H1 (cell line): ENCODE results near the gene NFIX. TPM values are rescaled to one million over a fixed set of nuclear protein-coding genes. Genes with fewer than 3 reads are reported as not detected.

Source experiments
- CTCF ChIA-PET: fragments of 300-600 bp; sonication (Branson Sonifier 250); formaldehyde crosslinking; loops from one replicate; lab custom pipeline; 2021; ENCODE audit not compliant: partially characterized antibody; lab: Charles Lee
- POLR2A ChIA-PET: fragments of 300-600 bp; sonication (Branson Sonifier 250); formaldehyde crosslinking; loops from one replicate; lab custom pipeline; 2021; ENCODE audit warnings: inconsistent platforms; ENCODE audit not compliant: partially characterized antibody; lab: Charles Lee
- DNase-seq, 2 experiments: peaks; one replicate each; pipeline versions ENCODE4 v3.0.0 to v3.0.0-alpha.2; 2010 to 2022; ENCODE audit warnings: low spot score in 2 of 2, low read depth in 1 of 2, mixed read lengths in 1 of 2
- FAIRE-seq: peaks from 2 replicates; lab custom pipeline; 2011; peaks lifted over from hg19 to GRCh38; lab: Jason Lieb, UNC
- H2AFZ ChIP-seq: 2 replicates; pipeline ENCODE4 v1.8.1; 2012; ENCODE audit warnings: low read length, inconsistent platforms
- H2AK5ac ChIP-seq: 2 replicates; pipeline ENCODE4 v1.6.1; 2013; ENCODE audit warnings: low read depth, low read length
- H2BK120ac ChIP-seq: replicated peaks from 2 replicates; pipeline ENCODE3; 2013; ENCODE audit warnings: low read depth, low read length, inconsistent platforms
- H2BK12ac ChIP-seq: 2 replicates; pipeline ENCODE4 v1.6.1; 2013; ENCODE audit warnings: low read depth, low read length
- H2BK15ac ChIP-seq: 2 replicates; pipeline ENCODE4 v1.6.1; 2013; ENCODE audit warnings: low read length
- H2BK20ac ChIP-seq: 2 replicates; pipeline ENCODE4 v1.6.1; 2013; ENCODE audit warnings: low read length
- H2BK5ac ChIP-seq: 2 replicates; pipeline ENCODE4 v1.6.1; 2013; ENCODE audit warnings: low read depth, low read length
- H3K14ac ChIP-seq: 2 replicates; pipeline ENCODE4 v1.6.1; 2013; ENCODE audit warnings: inconsistent platforms; ENCODE audit not compliant: insufficient read length
- H3K18ac ChIP-seq: 2 replicates; pipeline ENCODE4 v1.6.1; 2013; ENCODE audit warnings: low read length; ENCODE audit errors: extremely low read depth
- H3K23ac ChIP-seq: 2 replicates; pipeline ENCODE4 v1.6.1; 2013; ENCODE audit warnings: inconsistent platforms; ENCODE audit not compliant: insufficient read length
- H3K23me2 ChIP-seq: 2 replicates; pipeline ENCODE4 v1.6.1; 2013; ENCODE audit warnings: low read depth, low read length
- H3K27ac ChIP-seq: 2 replicates; pipeline ENCODE4 v1.6.1; 2011; ENCODE audit warnings: low read depth, low read length, inconsistent platforms
- H3K27me3 ChIP-seq, 4 experiments: replicated peaks in 1 of 4; 1 replicate in 1 of 4; 2 replicates in 3 of 4; pipeline versions ENCODE4 v1.6.1 to v1.8.1; 2011 to 2013; ENCODE audit warnings: low read length in 3 of 4, mild to moderate bottlenecking in 3 of 4, inconsistent platforms in 2 of 4, mixed read lengths in 2 of 4, moderate library complexity in 1 of 4; ENCODE audit not compliant: control insufficient read depth in 3 of 4, insufficient read depth in 3 of 4; ENCODE audit errors: extremely low read depth in 1 of 4
- H3K36me3 ChIP-seq, 4 experiments: 2 replicates each; pipeline versions ENCODE4 v1.6.1 to v1.8.1; 2011 to 2013; ENCODE audit warnings: mild to moderate bottlenecking in 4 of 4, low read length in 3 of 4, moderate library complexity in 2 of 4, control low read depth in 1 of 4, inconsistent platforms in 1 of 4; ENCODE audit not compliant: insufficient read depth in 4 of 4, control insufficient read depth in 2 of 4
- H3K4ac ChIP-seq: replicated peaks from 2 replicates; pipeline ENCODE3; 2013; ENCODE audit warnings: low read length, low read depth, mixed read lengths, inconsistent platforms; ENCODE audit not compliant: insufficient read length
- H3K4me1 ChIP-seq, 4 experiments: replicated peaks in 1 of 4; 1 replicate in 1 of 4; 2 replicates in 3 of 4; pipeline versions ENCODE4 v1.6.1 to v1.8.1; 2011 to 2013; ENCODE audit warnings: low read length in 3 of 4, inconsistent platforms in 2 of 4, mixed read lengths in 1 of 4; ENCODE audit not compliant: insufficient read depth in 4 of 4, control insufficient read depth in 3 of 4
- H3K4me2 ChIP-seq, 2 experiments: 2 replicates each; pipeline versions ENCODE4 v1.6.1 to v1.8.1; 2011 to 2013; ENCODE audit warnings: low read depth in 2 of 2, low read length in 2 of 2, control low read depth in 1 of 2, inconsistent platforms in 1 of 2, mild to moderate bottlenecking in 1 of 2; ENCODE audit not compliant: insufficient read depth in 1 of 2
- H3K4me3 ChIP-seq, 4 experiments: fragments of 200-600, 300-600 bp in 1 of 4; sonication (generic), shearing (Covaris generic), sonication (Bioruptor Twin) in 1 of 4; 2 replicates each; pipeline versions ENCODE4 v1.5.1 to v1.8.1; 2011 to 2016; ENCODE audit warnings: low read length in 4 of 4, low read depth in 3 of 4, control low read depth in 2 of 4, inconsistent platforms in 2 of 4, mild to moderate bottlenecking in 2 of 4, mixed read lengths in 1 of 4, moderate library complexity in 1 of 4; ENCODE audit not compliant: insufficient read depth in 2 of 4; ENCODE audit errors: extremely low read depth in 1 of 4
- H3K56ac ChIP-seq: replicated peaks from 2 replicates; pipeline ENCODE3; 2013; ENCODE audit warnings: low read depth, mild to moderate bottlenecking, mixed read lengths, low read length, inconsistent platforms; ENCODE audit not compliant: insufficient read length
- H3K79me1 ChIP-seq: 2 replicates; pipeline ENCODE4 v1.6.1; 2013; ENCODE audit warnings: low read depth, low read length, control low read depth
- H3K79me2 ChIP-seq, 2 experiments: 2 replicates each; pipeline versions ENCODE4 v1.6.1 to v1.8.1; 2012 to 2013; ENCODE audit warnings: low read length in 2 of 2, mild to moderate bottlenecking in 2 of 2, inconsistent platforms in 1 of 2; ENCODE audit not compliant: insufficient read depth in 2 of 2, control insufficient read depth in 1 of 2
- H3K9ac ChIP-seq, 4 experiments: replicated peaks in 1 of 4; 1 replicate in 1 of 4; 2 replicates in 3 of 4; pipeline versions ENCODE4 v1.6.1 to v1.8.1; 2011 to 2013; ENCODE audit warnings: low read depth in 3 of 4, low read length in 3 of 4, control low read depth in 2 of 4, mild to moderate bottlenecking in 2 of 4, moderate library complexity in 2 of 4, inconsistent platforms in 1 of 4; ENCODE audit errors: extremely low read depth in 1 of 4
- H3K9me3 ChIP-seq, 2 experiments: 2 replicates each; pipeline versions ENCODE4 v1.6.1 to v1.8.1; 2012 to 2013; ENCODE audit warnings: mild to moderate bottlenecking in 2 of 2, moderate library complexity in 2 of 2, control low read depth in 1 of 2, inconsistent platforms in 1 of 2, low read depth in 1 of 2, low read length in 1 of 2, mixed read lengths in 1 of 2; ENCODE audit not compliant: insufficient read depth in 2 of 2
- H4K20me1 ChIP-seq, 2 experiments: replicated peaks in 1 of 2; 2 replicates each; pipeline versions ENCODE3 to v1.8.1; 2011 to 2013; ENCODE audit warnings: inconsistent platforms in 2 of 2, low read length in 2 of 2, mild to moderate bottlenecking in 1 of 2; ENCODE audit not compliant: insufficient read depth in 2 of 2, control insufficient read depth in 1 of 2
- H4K5ac ChIP-seq: 2 replicates; pipeline ENCODE4 v1.6.1; 2013; ENCODE audit warnings: low read length, low read depth, mixed read lengths, inconsistent platforms; ENCODE audit not compliant: insufficient read length
- H4K8ac ChIP-seq: 2 replicates; pipeline ENCODE4 v1.8.0; 2013; ENCODE audit warnings: mild to moderate bottlenecking, moderate library complexity, low read length, inconsistent platforms; ENCODE audit not compliant: insufficient read depth; ENCODE audit errors: extremely low read depth
- H4K91ac ChIP-seq: replicated peaks from 2 replicates; pipeline ENCODE3; 2013; ENCODE audit warnings: low read length, mixed read lengths, inconsistent platforms; ENCODE audit not compliant: insufficient read length
- CBX5 ChIP-seq: fragments of 300-800, 300-1000 bp; sonication (generic); IDR thresholded peaks from 2 replicates; pipeline ENCODE4 v1.7.1; 2016; ENCODE audit warnings: antibody characterized with exemption, low read length, low read depth
- CEBPB ChIP-seq: IDR thresholded peaks from 2 replicates; pipeline ENCODE4 v1.6.1; 2012; ENCODE audit warnings: low read depth, low read length
- EZH2 ChIP-seq: fragments of 200-600 bp; sonication (generic); IDR thresholded peaks from 2 replicates; pipeline ENCODE4 v1.7.1; 2012; ENCODE audit warnings: low read depth, mild to moderate bottlenecking, moderate library complexity, low read length, inconsistent platforms; ENCODE audit not compliant: severe bottlenecking
- HDAC2 ChIP-seq, 2 experiments: fragments of 300-600 bp in 1 of 2; sonication (generic) in 1 of 2; IDR thresholded peaks; 2 replicates each; pipeline ENCODE4 v1.6.1; 2011 to 2012; ENCODE audit warnings: low read depth in 2 of 2, low read length in 2 of 2, mild to moderate bottlenecking in 2 of 2, moderate library complexity in 2 of 2, borderline replicate concordance in 1 of 2, inconsistent platforms in 1 of 2
- KDM1A ChIP-seq: fragments of 200-600, 300-600 bp; sonication (generic); IDR thresholded peaks from 2 replicates; pipeline ENCODE4 v1.7.1; 2016; ENCODE audit warnings: mild to moderate bottlenecking, low read length, borderline replicate concordance
- NRF1 ChIP-seq: IDR thresholded peaks from 2 replicates; pipeline ENCODE4 v1.6.1; 2011; ENCODE audit warnings: mild to moderate bottlenecking, low read depth, low read length, improper control_type of control experiment
- TAF1 ChIP-seq: IDR thresholded peaks from 2 replicates; pipeline ENCODE4 v1.6.1; 2011; ENCODE audit warnings: mild to moderate bottlenecking, low read depth, low read length
- TBP ChIP-seq: IDR thresholded peaks from 2 replicates; pipeline ENCODE4 v1.6.1; 2011; ENCODE audit warnings: low read depth, low read length, improper control_type of control experiment
- TEAD4 ChIP-seq: IDR thresholded peaks from 2 replicates; pipeline ENCODE4 v1.6.1; 2012; ENCODE audit warnings: low read depth, low read length, inconsistent platforms, mixed read lengths
- WGBS, 2 experiments: shearing (Covaris generic) in 1 of 2; methylation state at CpG; one replicate each; pipeline versions ENCODE4 v1.1.6 to v1.1.7; 2013 to 2015; ENCODE audit warnings: low lambda C conversion rate in 2 of 2, mixed read lengths in 2 of 2, inconsistent platforms in 1 of 2, low coverage in 1 of 2, missing lambda C conversion rate in 1 of 2; ENCODE audit not compliant: insufficient replicate concordance in 2 of 2, insufficient coverage in 1 of 2, insufficient read length in 1 of 2; ENCODE audit errors: extremely low coverage in 1 of 2, missing lambda C conversion rate in 1 of 2; 5-methylcytosine and 5-hydroxymethylcytosine counted together
- polyA plus RNA-seq, 7 experiments: library from polyadenylated mRNA; depleted of rRNA in 3 of 7; stranded (reverse) in 5 of 7; unstranded in 2 of 7; fragments of >200 nt in 5 of 7; fragments of 200-250 nt in 2 of 7; gene quantifications; 1 replicate in 5 of 7; 2 replicates in 1 of 7; 4 replicates in 1 of 7; pipeline versions ENCODE4 v1.2.1 to v1.2.3, GENCODE V29; 2011 to 2013; ENCODE audit warnings: missing spikeins in 2 of 7, mixed read lengths in 2 of 7
- total RNA-seq: library from RNA; stranded (reverse); fragmentation: NEBNext Ultra II Directional; extraction: Animal tissue kit (Norgen Biotek cat#: 25700); gene quantifications from 2 replicates; pipeline ENCODE4 v1.2.1, GENCODE V29; 2021
- TF ChIP-seq, protein P1 (sequence below): IDR thresholded peaks from 2 replicates; pipeline ENCODE4 v1.6.1; 2012; ENCODE audit warnings: low read length, inconsistent platforms

The NFIX gene
- total and polyA plus RNA-seq, 2 of the 8 experiments (the other 6 are each of a cell fraction or from before 2014, with no cell fraction given) = 0.03 to 0.20 TPM

DNA sequence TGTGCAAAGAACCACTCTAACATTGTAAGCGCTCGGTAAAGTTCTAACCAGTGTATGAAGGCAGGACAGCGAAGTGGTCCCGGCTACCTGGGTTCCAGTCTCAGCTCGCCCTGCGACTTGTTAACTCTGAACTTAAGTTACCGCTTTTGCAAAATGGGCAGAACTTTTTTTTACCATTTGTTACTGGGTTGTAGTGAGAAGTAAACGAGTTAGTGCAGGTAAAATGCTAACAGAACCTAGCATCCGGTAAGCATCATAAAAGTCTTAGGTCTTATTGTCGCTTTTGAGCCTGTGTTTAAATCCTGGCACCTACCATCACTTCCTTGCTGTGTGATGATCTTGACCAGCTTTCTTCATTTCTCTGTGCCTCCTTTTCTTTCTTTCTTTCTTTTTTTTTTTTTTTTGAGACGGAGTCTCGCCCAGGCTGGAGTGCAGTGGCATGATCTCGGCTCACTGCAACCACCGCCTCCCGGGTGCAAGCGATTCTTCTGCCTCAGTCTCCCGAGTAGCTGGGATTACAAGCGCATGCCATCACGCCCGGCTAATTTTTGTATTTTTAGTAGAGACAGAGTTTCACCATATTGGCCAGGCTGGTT, 122.0 kb downstream of the NFIX start:
- Histone ChIP-seq H2BK20ac (no peak overlapping the region), H3K56ac (no peak overlapping the region), H3K27me3 (no peaks in the 10 kb centered on the region), H3K4me3 (peak overlapping the region; percentile 80 to 96 (median 90)), H3K14ac (no peak overlapping the region), H3K36me3 (peaks cover 5 to 20% (median 12%) of the 10 kb centered on the region in 4 experiments; a peak in 6 of 8 replicates), H3K79me2 (peaks cover 39 to 54% of the 10 kb centered on the region in 2 experiments), H3K9me3 (no peaks in the 10 kb centered on the region), H3K4me1 (peaks cover 14 to 35% (median 26%) of the 10 kb centered on the region in 4 experiments), H3K79me1 (peaks cover 31% of the 10 kb centered on the region), H4K20me1 (peaks cover 31 to 34% of the 10 kb centered on the region in 2 experiments), H2AFZ (no peak overlapping the region), H2BK12ac (no peak overlapping the region), H4K8ac (no peak overlapping the region), H2AK5ac (no peak overlapping the region), H3K9ac (peak overlapping the region in 1 of 4 experiments; percentile 56; a peak in 1 of 7 replicates), H3K23me2 (peaks cover 8% of the 10 kb centered on the region; the same call in 1 of the 2 replicates), H4K5ac (no peak overlapping the region), H2BK120ac (no peak overlapping the region), H3K27ac (no peak overlapping the region), H3K18ac (no peak overlapping the region), H2BK5ac (no peak overlapping the region), H2BK15ac (no peak overlapping the region), H4K91ac (no peak overlapping the region), H3K4ac (peak overlapping the region; percentile 57), H3K23ac (no peak overlapping the region), H3K4me2 (peak overlapping the region; percentile 68 to 86)
- FAIRE-seq (no peak), DNase-seq (no peak)
- POLR2A ChIA-PET = interaction anchor here (0.7 to 19.5 kb wide), 19 partner anchors 13 to 226 kb away, joined by 3 to 228 read pairs (median 4); partner anchors contain the start of genes GCDH, IER2, LYL1 and STX10
- WGBS, 2 experiments = 59% methylated on average over 14 of the region's 20 CpGs; no CpG with 5 or more reads in 1 of the 2 experiments
- CTCF ChIA-PET = interaction anchor here (1.0 to 1.4 kb wide), 3 partner anchors 12 to 79 kb away, joined by 3 to 4 read pairs (median 4); no protein-coding TSS in a partner anchor
- TF ChIP-seq NRF1 (no peak), HDAC2 (IDR thresholded peaks at IDR 0.05; ENCODE audit: borderline replicate concordance in 1 of 2, low read depth in 2 of 2, low read length in 2 of 2) (no peak), EZH2 (no peak), KDM1A (no peak), TAF1 (no peak), TEAD4 (no peak), CBX5 (no peak), CEBPB (no peak), TBP (no peak)
- TF ChIP-seq, protein P1, sequence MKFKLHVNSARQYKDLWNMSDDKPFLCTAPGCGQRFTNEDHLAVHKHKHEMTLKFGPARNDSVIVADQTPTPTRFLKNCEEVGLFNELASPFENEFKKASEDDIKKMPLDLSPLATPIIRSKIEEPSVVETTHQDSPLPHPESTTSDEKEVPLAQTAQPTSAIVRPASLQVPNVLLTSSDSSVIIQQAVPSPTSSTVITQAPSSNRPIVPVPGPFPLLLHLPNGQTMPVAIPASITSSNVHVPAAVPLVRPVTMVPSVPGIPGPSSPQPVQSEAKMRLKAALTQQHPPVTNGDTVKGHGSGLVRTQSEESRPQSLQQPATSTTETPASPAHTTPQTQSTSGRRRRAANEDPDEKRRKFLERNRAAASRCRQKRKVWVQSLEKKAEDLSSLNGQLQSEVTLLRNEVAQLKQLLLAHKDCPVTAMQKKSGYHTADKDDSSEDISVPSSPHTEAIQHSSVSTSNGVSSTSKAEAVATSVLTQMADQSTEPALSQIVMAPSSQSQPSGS = no peak
